ENCODE results near the gene OR2S2. TPM values are rescaled to one million over a fixed set of nuclear protein-coding genes. Genes with fewer than 3 reads are reported as not detected.

Gene OR2S2
- total and polyA plus RNA-seq, 2 donors (not counting 3 experiments of a cell fraction or from before 2014, with no cell fraction given): not detected

GRCh38 chr9:35945341-35946018, 12.5 kb downstream of the OR2S2 start:
- FAIRE-seq (peak; percentile 83), DNase-seq (ENCODE audit: low read depth, low spot score) (peak; percentile 67)
- Histone ChIP-seq H4K20me1 (replicated peaks; ENCODE audit: control insufficient read depth, extremely low read depth, insufficient read depth, low read length) (no peaks in the 10 kb centered on the region), H3K79me2 (ENCODE audit: control insufficient read depth, insufficient read depth, low read length) (no peaks in the 10 kb centered on the region), H3K9me3 (replicated peaks; ENCODE audit: control insufficient read depth, insufficient read depth, low read length) (no peaks in the 10 kb centered on the region), H2AFZ (ENCODE audit: low read depth, low read length) (peak overlapping the region; percentile 87), H3K4me3 (replicated peaks in 1 of 3; ENCODE audit: insufficient read depth in 1 of 3, low read depth in 1 of 3, low read length in 3 of 3) (peak overlapping the region in 1 of 3 experiments; percentile 33), H3K9ac (replicated peaks; ENCODE audit: extremely low read depth, insufficient read depth, low read length) (no peak overlapping the region), H3K27ac (ENCODE audit: insufficient read depth, low read depth, low read length) (peak overlapping the region; percentile 16), H3K27me3 (ENCODE audit: control insufficient read depth in 2 of 2, insufficient read depth in 2 of 2, low read length in 2 of 2) (no peaks in the 10 kb centered on the region), H3K4me2 (ENCODE audit: insufficient read depth, low read length) (peak overlapping the region; percentile 82), H3K36me3 (ENCODE audit: control insufficient read depth in 2 of 2, extremely low read depth in 1 of 2, insufficient read depth in 2 of 2, low read length in 2 of 2) (no peaks in the 10 kb centered on the region), H3K4me1 (ENCODE audit: control insufficient read depth, extremely low read depth, insufficient read depth, low read length) (peaks cover 22% of the 10 kb centered on the region), H3K9me1 (replicated peaks; ENCODE audit: control insufficient read depth, extremely low read depth, insufficient read depth, low read length) (no peaks in the 10 kb centered on the region)
- intact Hi-C loops (cut with micrococcal nuclease) (loop anchor here (1.0 to 5.0 kb wide), 5 partner anchors 17 to 155 kb away; partner anchors contain the start of genes FAM221B, NPR2 and TMEM8B), dilution Hi-C loops (cut with MboI; ENCODE audit: extremely low pct_ligation_motif_present, low sequenced_read_pairs) (no loop called here)
- ChIA-PET POLR2A (interaction anchor here (0.6 kb wide), 2 partner anchors 20 to 456 kb away, joined by 4 to 8 read pairs; no protein-coding TSS in a partner anchor), CTCF (interaction anchor here (0.6 to 3.9 kb wide), 33 partner anchors 9 to 223 kb away, joined by 3 to 103 read pairs (median 5); partner anchors contain the start of genes CCIN, HRCT1, NPR2 and RECK)
- peak; percentile 23 for TF ChIP-seq POLR2AphosphoS5 (IDR thresholded peaks at IDR 0.05; ENCODE audit: insufficient read depth, low read depth, low read length)
- no peak for TF ChIP-seq EZH2 (IDR thresholded peaks at IDR 0.05; ENCODE audit: borderline replicate concordance, low read depth, low read length, severe bottlenecking)
- TF ChIP-seq GATA2 (IDR thresholded peaks at IDR 0.05; ENCODE audit: insufficient read depth, insufficient read length, low read depth, low read length): no peak
- TF ChIP-seq CTCF (IDR thresholded peaks at IDR 0.05; ENCODE audit: extremely low read depth in 1 of 2, insufficient read depth in 1 of 2, low read depth in 1 of 2, low read length in 2 of 2): peak; percentile 83 to 85
- TF ChIP-seq MYC (IDR thresholded peaks at IDR 0.05; ENCODE audit: low read depth, low read length): no peak
- BruUV-seq (replicated peaks): TSS peak; percentile 57

Measured in endothelial cell of umbilical vein (primary cell).